Activated naive CD8-positive, alpha-beta T cell (primary cell): ENCODE results near the gene SARDH.

Experiments
- H3K27ac Mint-ChIP-seq: one replicate; pipeline ENCODE4 v1.8.0; 2021; ENCODE audit warnings: mixed read lengths
- H3K27me3 Mint-ChIP-seq: one replicate; pipeline ENCODE4 v1.8.0; 2021; ENCODE audit warnings: mixed read lengths
- H3K36me3 Mint-ChIP-seq: one replicate; pipeline ENCODE4 v1.8.0; 2021; ENCODE audit warnings: mixed read lengths
- H3K4me1 Mint-ChIP-seq: one replicate; pipeline ENCODE4 v1.8.0; 2021; ENCODE audit warnings: low read depth, mixed read lengths
- H3K4me3 Mint-ChIP-seq: one replicate; pipeline ENCODE4 v1.8.0; 2021; ENCODE audit warnings: mild to moderate bottlenecking, mixed read lengths
- H3K9me3 Mint-ChIP-seq: one replicate; pipeline ENCODE4 v1.8.0; 2021; ENCODE audit warnings: low read depth, mixed read lengths

SARDH gene

GRCh38 chr9:133701981-133702797 is 36.0 kb downstream of the SARDH start:
- peaks cover 45% of the 10 kb centered on the region for H3K4me1 Mint-ChIP-seq
- H3K27ac Mint-ChIP-seq = peak overlapping the region; percentile 94
- H3K27me3 Mint-ChIP-seq = no peaks in the 10 kb centered on the region
- peak overlapping the region; percentile 77 for H3K4me3 Mint-ChIP-seq
- no peaks in the 10 kb centered on the region for H3K9me3 Mint-ChIP-seq
- peaks cover 2% of the 10 kb centered on the region for H3K36me3 Mint-ChIP-seq

- H3K36me3 Mint-ChIP-seq = peaks cover 2% of the 10 kb centered on the region
- H3K4me1 Mint-ChIP-seq = peaks cover 48% of the 10 kb centered on the region
- no peaks in the 10 kb centered on the region for H3K27me3 Mint-ChIP-seq
- peak overlapping the region; percentile 77 for H3K4me3 Mint-ChIP-seq
- H3K9me3 Mint-ChIP-seq = no peaks in the 10 kb centered on the region
- peak overlapping the region; percentile 94 for H3K27ac Mint-ChIP-seq
Observed at GRCh38 chr9:133701321-133701980, 36.7 kb downstream of the SARDH start.

GRCh38 chr9:133700819-133701320 is 37.3 kb downstream of the SARDH start:
- Mint-ChIP-seq H3K36me3 (peaks cover 2% of the 10 kb centered on the region), H3K27ac (peak overlapping the region; percentile 94), H3K9me3 (no peaks in the 10 kb centered on the region), H3K4me1 (peaks cover 46% of the 10 kb centered on the region), H3K4me3 (peak overlapping the region; percentile 77), H3K27me3 (no peaks in the 10 kb centered on the region)

GRCh38 chr9:133699546-133699945 is 38.6 kb downstream of the SARDH start:
- Mint-ChIP-seq H3K27me3 (no peaks in the 10 kb centered on the region), H3K9me3 (no peaks in the 10 kb centered on the region)

GRCh38 chr9:133696071-133696472 is 42.1 kb downstream of the SARDH start:
- Mint-ChIP-seq H3K27me3 (no peaks in the 10 kb centered on the region), H3K9me3 (no peaks in the 10 kb centered on the region), H3K27ac (peak overlapping the region; percentile 7)

More at GRCh38 chr9:133699546-133699945, 38.6 kb downstream of the SARDH start:
- Mint-ChIP-seq H3K27ac (no peak overlapping the region), H3K4me3 (no peak overlapping the region), H3K36me3 (peaks cover 6% of the 10 kb centered on the region), H3K4me1 (peaks cover 49% of the 10 kb centered on the region)

GRCh38 chr9:133694686-133695085 is 43.5 kb downstream of the SARDH start:
- peaks cover 6% of the 10 kb centered on the region for H3K36me3 Mint-ChIP-seq
- H3K4me3 Mint-ChIP-seq = no peak overlapping the region
- no peaks in the 10 kb centered on the region for H3K9me3 Mint-ChIP-seq
- no peaks in the 10 kb centered on the region for H3K27me3 Mint-ChIP-seq
- peaks cover 29% of the 10 kb centered on the region for H3K4me1 Mint-ChIP-seq
- peak overlapping the region; percentile 6 for H3K27ac Mint-ChIP-seq

More at GRCh38 chr9:133696071-133696472, 42.1 kb downstream of the SARDH start:
- H3K36me3 Mint-ChIP-seq = peaks cover 6% of the 10 kb centered on the region
- peaks cover 40% of the 10 kb centered on the region for H3K4me1 Mint-ChIP-seq
- H3K4me3 Mint-ChIP-seq = no peak overlapping the region

- Mint-ChIP-seq H3K27me3 (no peaks in the 10 kb centered on the region), H3K9me3 (no peaks in the 10 kb centered on the region), H3K4me3 (no peak overlapping the region)
Observed at GRCh38 chr9:133693703-133694529, 44.2 kb downstream of the SARDH start.

GRCh38 chr9:133693116-133693515 is 45.0 kb downstream of the SARDH start:
- Mint-ChIP-seq H3K27ac (no peak overlapping the region), H3K36me3 (peaks cover 5% of the 10 kb centered on the region), H3K27me3 (no peaks in the 10 kb centered on the region), H3K9me3 (no peaks in the 10 kb centered on the region), H3K4me1 (peaks cover 19% of the 10 kb centered on the region), H3K4me3 (no peak overlapping the region)

More at GRCh38 chr9:133693703-133694529, 44.2 kb downstream of the SARDH start:
- peaks cover 26% of the 10 kb centered on the region for H3K4me1 Mint-ChIP-seq
- H3K36me3 Mint-ChIP-seq = peaks cover 6% of the 10 kb centered on the region
- no peak overlapping the region for H3K27ac Mint-ChIP-seq

GRCh38 chr9:133692364-133692985 is 45.7 kb downstream of the SARDH start:
- no peaks in the 10 kb centered on the region for H3K27me3 Mint-ChIP-seq
- no peaks in the 10 kb centered on the region for H3K9me3 Mint-ChIP-seq
- peaks cover 17% of the 10 kb centered on the region for H3K4me1 Mint-ChIP-seq
- H3K27ac Mint-ChIP-seq = no peak overlapping the region
- H3K4me3 Mint-ChIP-seq = no peak overlapping the region
- H3K36me3 Mint-ChIP-seq = peaks cover 5% of the 10 kb centered on the region

- H3K9me3 Mint-ChIP-seq = no peaks in the 10 kb centered on the region
- H3K27ac Mint-ChIP-seq = no peak overlapping the region
- no peak overlapping the region for H3K4me3 Mint-ChIP-seq
- H3K4me1 Mint-ChIP-seq = peaks cover 12% of the 10 kb centered on the region
- no peaks in the 10 kb centered on the region for H3K27me3 Mint-ChIP-seq
- H3K36me3 Mint-ChIP-seq = peaks cover 5% of the 10 kb centered on the region
Observed at GRCh38 chr9:133691626-133692363, 46.4 kb downstream of the SARDH start.

GRCh38 chr9:133691191-133691590 is 47.0 kb downstream of the SARDH start:
- Mint-ChIP-seq H3K4me1 (peaks cover 7% of the 10 kb centered on the region), H3K9me3 (no peaks in the 10 kb centered on the region), H3K27ac (no peak overlapping the region), H3K27me3 (no peaks in the 10 kb centered on the region), H3K4me3 (no peak overlapping the region), H3K36me3 (peaks cover 5% of the 10 kb centered on the region)

GRCh38 chr9:133690081-133690561 is 48.0 kb downstream of the SARDH start:
- Mint-ChIP-seq H3K27ac (no peak overlapping the region), H3K4me1 (peaks cover 8% of the 10 kb centered on the region), H3K4me3 (no peak overlapping the region), H3K36me3 (peaks cover 5% of the 10 kb centered on the region), H3K27me3 (no peaks in the 10 kb centered on the region), H3K9me3 (no peaks in the 10 kb centered on the region)

GRCh38 chr9:133689151-133689763 is 48.9 kb downstream of the SARDH start:
- H3K9me3 Mint-ChIP-seq = no peaks in the 10 kb centered on the region
- H3K27me3 Mint-ChIP-seq = no peaks in the 10 kb centered on the region
- H3K36me3 Mint-ChIP-seq = no peaks in the 10 kb centered on the region
- no peak overlapping the region for H3K4me3 Mint-ChIP-seq
- H3K27ac Mint-ChIP-seq = no peak overlapping the region
- peaks cover 6% of the 10 kb centered on the region for H3K4me1 Mint-ChIP-seq
